ENCODE results near the gene OR10G3.

Gene OR10G3

DNA sequence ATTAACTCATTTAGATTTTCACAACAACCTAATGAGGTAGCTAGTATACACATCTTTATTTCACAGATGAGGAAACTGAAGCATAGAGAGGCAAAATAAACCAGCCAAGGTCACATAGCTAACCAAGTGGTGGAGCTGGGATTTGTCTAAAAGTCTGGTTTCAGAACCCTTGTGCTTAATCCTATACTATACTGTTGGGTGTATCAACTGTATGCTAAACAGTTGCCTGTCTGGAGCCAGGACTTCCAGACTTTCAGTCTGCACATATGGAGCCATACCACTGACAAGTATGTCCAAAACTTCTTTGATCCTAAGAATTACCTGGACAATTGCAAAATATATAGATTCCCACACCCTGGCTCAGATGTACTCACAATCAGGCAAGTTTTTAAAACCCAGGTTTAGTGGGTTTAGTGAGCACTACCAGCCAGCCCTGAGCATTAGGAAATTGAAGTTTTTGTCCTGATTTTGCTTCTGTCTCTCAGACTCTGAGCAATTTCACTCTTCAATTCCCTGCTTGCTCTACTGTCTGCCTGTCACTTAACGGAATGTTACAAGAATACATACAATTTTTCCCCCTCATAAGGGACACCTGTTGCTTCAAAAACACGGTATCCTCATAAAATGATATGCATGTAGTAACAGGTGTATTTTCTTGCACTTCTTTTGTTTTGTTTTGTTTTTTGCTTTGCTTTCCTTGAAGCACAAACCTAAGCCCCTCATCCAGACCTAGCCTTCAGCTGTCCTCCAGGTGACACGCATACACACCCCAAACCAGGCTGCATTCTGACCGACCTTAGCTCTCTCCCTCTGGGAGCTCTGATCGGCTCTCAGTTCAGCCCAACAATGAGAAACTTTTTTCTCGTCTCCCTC is 44.1 kb downstream of the OR10G3 start:
- no peak for DNase-seq (ENCODE audit: low read depth in 2 of 2)

- DNase-seq (ENCODE audit: low read depth in 2 of 2) = no peak
These were observed 45.3 kb downstream of the OR10G3 start for GRCh38 chr14:21534576-21534975.

DNA sequence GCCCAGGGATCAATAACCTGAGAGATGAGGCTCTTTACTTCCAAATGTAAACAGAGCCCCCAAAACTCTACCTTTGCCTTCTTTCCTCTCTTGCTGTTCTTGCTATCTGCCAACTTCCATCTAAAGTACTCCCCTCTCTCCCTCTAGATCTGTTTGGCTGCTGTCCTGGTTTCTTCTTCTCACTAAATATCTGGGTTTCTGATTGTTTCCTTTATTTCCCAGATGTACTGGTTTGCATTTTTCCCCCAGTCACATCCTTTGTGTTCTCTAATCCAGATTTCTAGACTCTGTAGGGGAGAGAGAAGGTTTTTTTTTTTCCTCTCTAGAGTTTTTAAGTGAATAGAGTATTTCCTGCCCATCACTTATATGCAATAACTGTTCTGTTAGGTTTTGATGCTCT is 46.6 kb downstream of the OR10G3 start:
- no peak for DNase-seq (ENCODE audit: low read depth in 2 of 2)

DNA sequence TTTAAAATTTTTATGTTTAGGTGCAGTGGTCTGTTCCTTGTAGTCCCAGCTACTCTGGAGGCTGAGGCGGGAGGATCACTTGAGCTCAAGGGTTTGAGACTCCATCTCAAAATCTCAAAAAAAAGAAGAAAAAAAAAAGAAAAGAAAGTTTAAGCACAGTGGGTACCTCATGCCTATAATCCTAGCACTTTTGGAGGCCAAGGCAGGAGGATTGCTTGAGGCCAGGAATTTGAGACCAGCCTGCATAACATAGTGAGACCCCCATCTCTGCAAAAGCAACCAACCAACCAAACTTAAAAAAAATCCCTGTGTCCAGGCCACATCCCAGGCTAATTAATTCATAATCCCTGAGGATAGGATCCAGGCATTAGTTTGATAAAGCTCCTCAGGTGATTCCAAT is 50.4 kb downstream of the OR10G3 start:
- DNase-seq (ENCODE audit: low read depth in 2 of 2) = no peak

DNA sequence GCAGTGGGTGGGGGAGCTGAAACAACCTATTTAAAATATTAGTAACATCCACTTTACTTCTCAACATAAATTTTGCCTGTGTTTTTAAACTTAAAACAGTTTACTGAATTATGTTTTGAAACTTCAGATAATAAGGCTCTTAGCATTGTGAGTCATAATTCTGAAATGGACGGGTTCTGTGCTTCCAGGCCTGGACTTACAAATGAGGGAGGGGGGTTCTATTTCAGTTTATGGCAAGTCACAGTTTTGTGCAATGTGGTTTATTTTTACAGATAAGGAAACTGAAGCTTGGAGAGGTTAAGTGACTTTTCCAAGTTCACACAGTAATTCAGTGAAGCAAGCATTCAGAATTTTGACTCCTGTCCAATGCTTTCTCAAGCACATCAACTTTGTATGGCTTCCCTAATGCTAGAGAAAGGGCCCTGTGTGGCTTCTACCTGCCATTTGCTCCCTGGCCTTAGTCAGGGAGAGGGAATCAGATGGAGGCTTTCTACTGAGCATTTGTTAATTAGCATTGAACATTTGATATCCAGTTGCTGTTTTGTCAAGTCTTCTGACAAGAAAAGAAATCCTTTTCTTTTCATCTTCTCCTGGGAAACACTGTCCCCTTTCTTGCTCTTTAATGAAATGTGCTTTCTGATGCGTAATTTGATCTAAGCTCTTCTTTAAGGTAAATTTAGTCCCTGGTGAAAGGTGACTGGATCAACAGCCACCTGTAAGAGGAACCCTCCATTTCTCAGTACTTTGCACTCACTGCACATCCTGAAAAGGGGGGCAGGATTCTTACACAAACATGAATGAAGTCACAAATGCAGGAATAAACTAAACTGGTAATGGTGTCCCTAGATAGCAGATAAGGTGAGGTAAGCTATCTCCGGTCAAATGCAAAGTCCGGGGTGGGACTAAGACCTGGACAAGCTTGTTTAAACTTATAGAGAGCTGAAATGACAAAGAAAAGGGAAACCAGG is 51.2 kb downstream of the OR10G3 start:
- DNase-seq (ENCODE audit: low read depth in 2 of 2) = no peak

DNA sequence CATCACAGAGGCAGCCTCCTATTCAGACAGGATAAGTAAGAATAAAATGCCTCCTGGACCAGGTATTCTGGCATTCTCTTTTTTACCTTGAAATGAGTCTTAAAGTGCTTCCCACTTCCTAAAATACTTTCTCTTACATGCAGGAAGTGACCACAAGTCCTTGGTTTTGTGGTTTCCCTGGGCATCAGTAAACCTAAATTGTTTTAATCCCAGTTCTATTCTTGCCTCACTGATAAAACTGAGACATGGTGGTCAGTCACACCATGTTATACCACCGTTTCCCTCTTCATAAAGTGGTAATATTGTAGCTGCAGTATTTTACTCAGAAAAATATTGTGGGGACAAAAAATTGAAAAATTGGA is 52.6 kb downstream of the OR10G3 start:
- no peak for DNase-seq (ENCODE audit: low read depth in 2 of 2)

GRCh38 chr14:21526672-21527317 is 53.1 kb downstream of the OR10G3 start:
- no peak for DNase-seq (ENCODE audit: low read depth in 2 of 2)

- DNase-seq (ENCODE audit: low read depth in 2 of 2) = peak; percentile 55 to 66
These were observed 53.8 kb downstream of the OR10G3 start, which contains the start of gene SALL2 for GRCh38 chr14:21525962-21526671. Gene SALL2, minus strand, starts transcription at chr14:21526346. Its CDS starts 219 bp downstream, at chr14:21526127.

GRCh38 chr14:21525571-21525961 is 54.3 kb downstream of the OR10G3 start:
- DNase-seq (ENCODE audit: low read depth in 2 of 2) = no peak

GRCh38 chr14:21524575-21525490 is 55.0 kb downstream of the OR10G3 start:
- DNase-seq (ENCODE audit: low read depth in 2 of 2) = no peak

DNA sequence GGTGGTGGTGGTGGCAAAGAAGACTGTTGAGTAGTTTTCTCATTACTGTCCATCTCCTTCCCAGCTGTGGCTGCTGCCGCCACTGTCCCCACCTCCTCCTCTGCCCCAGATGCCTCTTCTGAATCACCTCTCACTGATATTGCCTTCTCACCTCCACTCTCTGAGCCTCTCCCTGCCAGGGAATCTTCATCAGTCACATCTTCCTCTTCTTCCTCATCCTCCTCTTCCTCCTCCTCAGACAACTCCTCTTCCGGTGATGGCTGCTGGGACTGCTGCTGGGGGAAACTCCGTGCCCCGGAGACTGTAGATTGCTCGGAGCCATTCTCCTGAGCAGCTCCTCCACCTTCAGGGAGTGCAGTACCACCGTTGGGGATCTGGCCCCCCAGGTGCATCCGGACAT is 56.7 kb downstream of the OR10G3 start:
- DNase-seq (ENCODE audit: low read depth in 2 of 2) = no peak

GRCh38 chr14:21521501-21521900 is 58.4 kb downstream of the OR10G3 start:
- DNase-seq (ENCODE audit: low read depth in 2 of 2) = no peak

DNA sequence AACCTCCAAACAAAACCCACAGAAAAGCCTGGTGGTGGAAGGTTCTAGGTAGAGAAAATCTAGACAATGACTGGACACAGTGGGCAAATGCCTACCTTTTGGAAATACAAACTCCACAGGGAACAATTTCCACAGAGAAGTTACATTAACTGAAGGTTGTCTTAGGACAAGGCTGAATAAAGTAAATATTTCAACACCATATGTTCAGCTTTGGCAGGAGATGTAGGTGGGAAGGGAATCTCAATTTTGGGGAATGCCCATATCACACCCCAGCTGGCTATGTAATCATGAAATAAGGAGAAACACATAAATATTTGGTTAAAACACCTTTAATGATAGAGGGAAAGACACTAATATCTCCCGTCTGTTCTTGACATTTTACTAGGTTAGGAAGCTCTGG is 59.1 kb downstream of the OR10G3 start:
- no peak for DNase-seq (ENCODE audit: low read depth in 2 of 2)

DNA sequence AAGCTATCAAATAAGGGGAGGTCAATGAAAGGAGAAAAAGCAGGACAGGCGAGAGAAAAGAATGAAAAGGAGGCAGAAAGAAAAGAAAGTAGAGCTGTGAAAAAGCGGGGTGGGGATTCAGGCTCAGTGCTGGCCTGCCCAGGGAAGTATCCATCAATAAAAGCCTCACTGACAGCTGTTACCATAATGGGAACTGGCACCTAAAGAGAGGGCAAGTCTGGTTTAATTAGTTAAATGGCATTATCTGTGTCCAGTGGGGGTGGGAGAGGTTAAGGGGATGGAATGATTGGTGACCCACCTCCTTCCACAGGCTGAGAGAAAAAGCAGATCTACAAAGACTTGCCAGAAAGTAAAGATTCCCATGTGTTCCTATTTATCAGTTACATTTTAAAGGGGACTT is 61.2 kb downstream of the OR10G3 start:
- no peak for DNase-seq (ENCODE audit: low read depth in 2 of 2)
